Activated T-helper 17 cell treated with anti-CD3 and anti-CD28 coated beads, Interleukin-2, amount 50 U/mL, for 72 hours (primary cell): Measurements from ENCODE around the gene LRRC17. TPM values are rescaled to one million over a fixed set of nuclear protein-coding genes. Genes with fewer than 3 reads are reported as not detected.
A peak's percentile ranks its signal among the peaks of the same experiment; 100 is the strongest.

Source experiments
- ATAC-seq: fragments of 150-1000 bp; cut with Tn5 transposase; replicated peaks from 2 replicates; pipeline ENCODE4 v1.10.0; 2021; ENCODE audit warnings: mild to moderate bottlenecking, moderate library complexity
- H3K27ac Mint-ChIP-seq: one replicate; pipeline ENCODE4 v1.8.0; 2022; ENCODE audit warnings: mixed read lengths
- H3K27me3 Mint-ChIP-seq: one replicate; pipeline ENCODE4 v1.8.0; 2022; ENCODE audit warnings: mixed read lengths
- H3K36me3 Mint-ChIP-seq: one replicate; pipeline ENCODE4 v1.8.0; 2022; ENCODE audit warnings: low read depth, mild to moderate bottlenecking, mixed read lengths
- H3K4me1 Mint-ChIP-seq: one replicate; pipeline ENCODE4 v1.8.0; 2022; ENCODE audit warnings: mixed read lengths
- H3K4me3 Mint-ChIP-seq: one replicate; pipeline ENCODE4 v1.8.0; 2022; ENCODE audit warnings: mild to moderate bottlenecking, mixed read lengths
- H3K9me3 Mint-ChIP-seq: one replicate; pipeline ENCODE4 v1.8.0; 2022; ENCODE audit warnings: mixed read lengths
- total RNA-seq, 2 donors: library from RNA; stranded (reverse); gene quantifications; one replicate each; pipeline ENCODE4 v1.2.3, GENCODE V29; 2022

Gene LRRC17
- total RNA-seq, 2 donors from 2014 or later: not detected

- Mint-ChIP-seq H3K4me1 (no peaks in the 10 kb centered on the region), H3K27me3 (peaks cover 8% of the 10 kb centered on the region), H3K9me3 (peaks cover 4% of the 10 kb centered on the region), H3K4me3 (no peak overlapping the region), H3K27ac (no peak overlapping the region), H3K36me3 (no peaks in the 10 kb centered on the region)
- no peak for ATAC-seq
These were observed 66.9 kb downstream of the LRRC17 start for GRCh38 chr7:102979670-102980069.

DNA sequence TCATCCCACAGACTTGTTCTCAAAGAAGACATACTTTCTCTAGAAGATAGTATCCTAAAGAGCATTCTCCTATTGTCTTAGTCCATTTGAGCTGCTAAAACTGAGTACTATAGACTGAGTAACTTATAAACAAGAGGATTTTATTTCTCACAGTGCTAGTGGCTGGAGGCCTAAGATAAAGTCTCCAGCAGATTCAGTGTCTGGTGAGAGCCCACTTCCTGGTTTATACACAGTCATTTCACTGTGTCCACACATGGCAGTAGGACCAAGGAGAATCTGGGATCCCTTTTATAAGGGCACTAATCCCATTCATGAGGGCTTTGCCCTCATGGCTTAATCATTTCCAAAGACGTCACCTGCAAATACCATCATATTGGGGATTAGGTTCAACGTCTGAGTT lies 68.7 kb downstream of the LRRC17 start:
- Mint-ChIP-seq H3K27me3 (peaks cover 5% of the 10 kb centered on the region), H3K4me1 (no peaks in the 10 kb centered on the region), H3K27ac (no peak overlapping the region), H3K9me3 (peaks cover 4% of the 10 kb centered on the region), H3K36me3 (no peaks in the 10 kb centered on the region), H3K4me3 (no peak overlapping the region)
- ATAC-seq: no peak

DNA sequence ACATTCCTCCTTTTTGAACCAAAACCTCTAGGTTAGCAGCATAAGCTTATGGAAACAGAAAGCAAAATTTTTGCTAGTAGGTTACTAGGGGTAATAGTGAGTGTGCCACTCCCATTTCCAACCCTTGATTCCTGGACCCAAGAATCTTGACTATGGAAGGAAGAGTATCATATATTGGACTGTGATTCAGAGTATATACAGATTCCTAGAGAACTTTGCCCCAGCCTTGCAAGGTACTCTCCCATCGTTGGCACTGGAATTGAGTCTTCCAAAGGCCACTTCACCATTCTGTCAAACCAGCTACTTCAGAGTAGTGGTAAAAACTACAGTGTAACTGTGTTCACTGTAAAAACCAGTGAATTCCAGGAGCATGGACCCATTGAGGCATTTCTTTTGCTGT lies 69.4 kb downstream of the LRRC17 start:
- no peak overlapping the region for H3K27ac Mint-ChIP-seq
- H3K36me3 Mint-ChIP-seq: no peaks in the 10 kb centered on the region
- no peaks in the 10 kb centered on the region for H3K4me1 Mint-ChIP-seq
- no peaks in the 10 kb centered on the region for H3K9me3 Mint-ChIP-seq
- no peak for ATAC-seq
- H3K27me3 Mint-ChIP-seq: no peaks in the 10 kb centered on the region
- H3K4me3 Mint-ChIP-seq: no peak overlapping the region

- Mint-ChIP-seq H3K4me3 (no peak overlapping the region), H3K9me3 (no peaks in the 10 kb centered on the region), H3K27ac (no peak overlapping the region), H3K4me1 (no peaks in the 10 kb centered on the region), H3K27me3 (peaks cover 4% of the 10 kb centered on the region), H3K36me3 (no peaks in the 10 kb centered on the region)
- no peak for ATAC-seq
These were observed 70.8 kb downstream of the LRRC17 start for GRCh38 chr7:102983602-102984001.

- no peak for ATAC-seq
- no peaks in the 10 kb centered on the region for H3K9me3 Mint-ChIP-seq
- no peak overlapping the region for H3K4me3 Mint-ChIP-seq
- no peaks in the 10 kb centered on the region for H3K36me3 Mint-ChIP-seq
- peaks cover 6% of the 10 kb centered on the region for H3K27me3 Mint-ChIP-seq
- H3K4me1 Mint-ChIP-seq: no peaks in the 10 kb centered on the region
- no peak overlapping the region for H3K27ac Mint-ChIP-seq
These were observed 72.5 kb downstream of the LRRC17 start for GRCh38 chr7:102985176-102985783.

GRCh38 chr7:102988088-102988487 lies 75.3 kb downstream of the LRRC17 start:
- no peak for ATAC-seq
- H3K27me3 Mint-ChIP-seq: peaks cover 6% of the 10 kb centered on the region
- H3K9me3 Mint-ChIP-seq: no peaks in the 10 kb centered on the region
- no peak overlapping the region for H3K27ac Mint-ChIP-seq
- H3K36me3 Mint-ChIP-seq: no peaks in the 10 kb centered on the region
- H3K4me3 Mint-ChIP-seq: no peak overlapping the region
- H3K4me1 Mint-ChIP-seq: no peaks in the 10 kb centered on the region

DNA sequence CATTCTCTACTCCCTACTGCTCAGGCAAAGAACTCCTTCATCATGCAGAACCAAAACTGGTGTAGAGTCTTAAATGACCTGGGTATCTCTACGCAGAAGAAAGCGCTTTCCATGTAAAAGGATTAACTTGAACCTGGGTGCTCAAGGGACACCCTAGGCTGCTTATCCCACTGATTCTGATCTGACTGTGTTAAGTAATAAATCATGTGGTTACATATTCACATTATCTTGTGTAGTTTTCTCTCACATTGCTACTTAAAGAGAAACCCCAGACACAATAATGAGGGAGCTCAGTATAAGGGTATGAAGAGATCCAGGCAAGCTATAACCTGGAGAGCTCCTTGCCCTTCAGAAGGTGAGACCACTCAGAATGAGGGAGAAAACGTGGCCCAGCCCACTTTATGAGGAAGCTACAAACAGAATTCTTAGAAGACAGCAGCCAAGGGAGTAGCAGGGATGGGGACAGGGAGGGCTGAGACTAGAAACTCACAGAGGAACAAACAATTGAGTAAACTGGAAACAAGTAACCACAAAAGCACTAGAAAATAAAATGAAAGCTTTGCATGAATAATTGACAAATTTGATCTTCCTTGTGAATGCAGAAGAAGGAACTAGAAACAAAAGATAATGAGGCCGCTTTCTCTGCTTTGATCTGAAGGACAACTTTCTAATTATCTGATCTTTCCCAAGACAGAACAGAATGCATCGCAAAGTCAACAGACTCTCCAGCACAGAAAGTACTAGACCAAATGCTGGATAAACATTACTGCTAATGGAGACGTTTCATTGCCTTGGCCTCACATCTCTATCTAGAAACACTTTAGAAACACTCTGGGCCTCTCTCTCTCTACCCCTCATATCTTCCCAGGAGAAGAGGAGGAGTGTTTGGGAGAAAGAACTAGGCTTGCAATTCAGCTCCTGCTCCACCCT lies 76.1 kb downstream of the LRRC17 start:
- Mint-ChIP-seq H3K4me1 (no peaks in the 10 kb centered on the region), H3K27ac (no peak overlapping the region), H3K36me3 (no peaks in the 10 kb centered on the region), H3K27me3 (peaks cover 6% of the 10 kb centered on the region), H3K9me3 (no peaks in the 10 kb centered on the region), H3K4me3 (no peak overlapping the region)
- ATAC-seq: no peak

DNA sequence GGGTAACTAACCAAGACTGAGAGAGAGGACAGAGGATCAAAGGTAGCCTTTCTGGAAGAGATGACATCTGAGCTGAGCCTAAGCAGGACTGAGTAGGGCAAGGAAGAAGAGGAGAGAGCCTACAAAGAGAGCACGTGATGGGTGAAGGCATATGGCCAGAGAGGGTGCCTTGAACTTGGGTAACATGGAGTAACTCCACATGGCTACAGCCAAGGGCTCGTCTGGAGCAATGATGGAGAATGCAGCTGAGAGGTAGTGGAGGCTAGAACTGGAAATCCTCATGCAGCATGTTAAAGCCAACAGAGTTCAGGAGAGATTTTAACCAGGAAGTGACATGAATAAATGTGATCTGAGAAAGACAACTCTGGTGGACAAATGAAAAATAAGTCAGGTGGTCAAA lies 77.8 kb downstream of the LRRC17 start:
- ATAC-seq: no peak
- no peaks in the 10 kb centered on the region for H3K9me3 Mint-ChIP-seq
- no peak overlapping the region for H3K4me3 Mint-ChIP-seq
- no peak overlapping the region for H3K27ac Mint-ChIP-seq
- no peaks in the 10 kb centered on the region for H3K36me3 Mint-ChIP-seq
- H3K4me1 Mint-ChIP-seq: no peaks in the 10 kb centered on the region
- peaks cover 6% of the 10 kb centered on the region for H3K27me3 Mint-ChIP-seq

DNA sequence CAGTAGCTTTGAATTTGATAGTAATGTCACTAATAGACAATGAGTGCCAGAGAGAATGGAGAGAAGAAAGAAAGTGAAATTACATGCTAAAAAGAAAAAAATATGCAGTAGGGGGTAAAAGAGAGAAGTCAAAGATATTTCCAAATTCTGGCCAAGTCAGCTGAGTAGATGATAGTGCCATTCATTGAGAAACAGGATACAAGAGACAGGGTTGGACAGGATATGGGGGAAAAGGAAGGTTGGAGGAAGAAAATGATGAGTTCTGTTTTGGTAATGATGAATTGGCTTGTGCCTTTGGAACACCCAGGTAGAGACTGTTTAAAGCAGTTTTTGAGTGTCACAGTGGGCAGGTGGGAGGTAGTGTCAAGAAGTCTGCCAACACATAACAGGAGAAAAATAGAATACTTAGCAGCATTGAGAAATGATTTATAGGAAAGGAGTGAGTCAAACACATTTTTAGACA lies 78.3 kb downstream of the LRRC17 start:
- H3K36me3 Mint-ChIP-seq: no peaks in the 10 kb centered on the region
- H3K27ac Mint-ChIP-seq: no peak overlapping the region
- peaks cover 6% of the 10 kb centered on the region for H3K27me3 Mint-ChIP-seq
- H3K4me3 Mint-ChIP-seq: no peak overlapping the region
- no peaks in the 10 kb centered on the region for H3K4me1 Mint-ChIP-seq
- H3K9me3 Mint-ChIP-seq: no peaks in the 10 kb centered on the region
- ATAC-seq: peak; percentile 15

DNA sequence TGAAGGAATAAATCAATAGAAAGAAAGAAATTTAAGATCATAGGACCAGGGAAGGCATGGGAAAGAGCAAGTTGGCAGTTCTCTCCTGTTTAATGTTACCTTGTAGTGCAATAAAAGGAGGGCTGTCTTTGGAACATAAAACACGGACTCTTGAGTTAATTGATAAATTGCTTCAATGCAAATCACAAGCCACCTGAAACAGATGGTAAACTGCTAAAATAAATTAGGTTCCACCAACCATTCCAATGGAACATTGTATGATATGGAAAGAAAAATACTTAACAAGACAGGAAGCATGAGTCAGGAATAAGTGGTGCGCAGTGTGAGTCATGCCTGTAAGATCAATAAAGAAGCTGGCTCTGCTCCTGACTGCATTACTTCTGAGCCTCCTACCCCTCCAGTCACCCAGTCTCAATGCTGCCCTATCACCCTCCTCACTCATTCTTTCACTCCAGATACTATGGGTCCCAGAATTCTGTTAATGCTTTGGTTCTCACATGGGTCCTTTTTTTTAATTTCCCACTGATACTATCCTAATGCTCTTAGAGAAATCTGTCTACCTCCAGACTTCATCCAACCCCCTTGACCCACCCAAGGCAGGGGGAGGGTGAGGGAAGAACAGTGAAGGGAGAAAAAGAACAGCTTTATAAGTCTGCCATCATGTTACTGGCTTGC lies 78.9 kb downstream of the LRRC17 start:
- Mint-ChIP-seq H3K36me3 (no peaks in the 10 kb centered on the region), H3K9me3 (no peaks in the 10 kb centered on the region), H3K4me1 (no peaks in the 10 kb centered on the region), H3K27me3 (peaks cover 6% of the 10 kb centered on the region), H3K27ac (no peak overlapping the region), H3K4me3 (no peak overlapping the region)
- peak; percentile 87 for ATAC-seq

DNA sequence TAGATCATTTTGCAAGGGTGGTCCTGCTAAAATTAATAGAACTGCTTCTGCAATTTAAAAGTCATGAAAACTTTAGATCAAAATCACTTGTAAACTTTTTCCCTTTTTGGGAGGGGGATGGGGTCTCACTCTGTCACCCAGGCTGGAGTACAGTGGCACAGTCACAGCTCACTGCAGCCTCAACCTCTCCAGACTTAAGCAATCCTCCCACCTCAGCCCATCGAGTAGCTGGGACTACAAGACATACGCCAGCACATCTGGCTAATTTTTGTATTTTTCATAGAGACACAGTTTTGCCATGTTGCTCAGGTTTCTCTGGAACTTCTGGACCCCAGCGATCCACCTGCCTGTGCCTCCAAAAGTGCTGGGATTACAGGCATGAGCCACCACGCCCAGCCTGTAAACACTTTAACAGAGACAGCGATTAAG lies 79.7 kb downstream of the LRRC17 start:
- Mint-ChIP-seq H3K9me3 (no peaks in the 10 kb centered on the region), H3K36me3 (no peaks in the 10 kb centered on the region), H3K27ac (no peak overlapping the region), H3K4me3 (no peak overlapping the region), H3K27me3 (peaks cover 6% of the 10 kb centered on the region), H3K4me1 (no peaks in the 10 kb centered on the region)
- ATAC-seq: no peak

- Mint-ChIP-seq H3K36me3 (no peaks in the 10 kb centered on the region), H3K4me3 (no peak overlapping the region), H3K9me3 (no peaks in the 10 kb centered on the region), H3K4me1 (no peaks in the 10 kb centered on the region), H3K27me3 (peaks cover 5% of the 10 kb centered on the region), H3K27ac (no peak overlapping the region)
- ATAC-seq: no peak
These were observed 80.3 kb downstream of the LRRC17 start for GRCh38 chr7:102992938-102993717.

DNA sequence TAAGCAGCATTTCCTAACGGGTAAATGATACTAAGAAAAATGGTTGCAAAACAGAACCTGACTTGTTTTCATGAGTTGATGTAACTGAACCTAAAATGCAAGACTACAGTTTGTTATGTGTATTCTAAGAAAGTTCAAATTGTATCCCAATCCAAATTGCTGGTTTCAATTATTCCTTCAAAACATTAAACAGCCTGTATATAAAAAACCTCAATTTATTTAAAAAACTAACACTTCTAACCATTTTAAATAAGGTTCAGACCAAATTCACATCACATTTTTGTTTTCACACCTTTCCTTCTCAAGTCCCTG lies 80.9 kb downstream of the LRRC17 start:
- Mint-ChIP-seq H3K27me3 (peaks cover 2% of the 10 kb centered on the region), H3K4me3 (no peak overlapping the region), H3K9me3 (no peaks in the 10 kb centered on the region), H3K27ac (no peak overlapping the region), H3K36me3 (no peaks in the 10 kb centered on the region), H3K4me1 (no peaks in the 10 kb centered on the region)
- no peak for ATAC-seq

DNA sequence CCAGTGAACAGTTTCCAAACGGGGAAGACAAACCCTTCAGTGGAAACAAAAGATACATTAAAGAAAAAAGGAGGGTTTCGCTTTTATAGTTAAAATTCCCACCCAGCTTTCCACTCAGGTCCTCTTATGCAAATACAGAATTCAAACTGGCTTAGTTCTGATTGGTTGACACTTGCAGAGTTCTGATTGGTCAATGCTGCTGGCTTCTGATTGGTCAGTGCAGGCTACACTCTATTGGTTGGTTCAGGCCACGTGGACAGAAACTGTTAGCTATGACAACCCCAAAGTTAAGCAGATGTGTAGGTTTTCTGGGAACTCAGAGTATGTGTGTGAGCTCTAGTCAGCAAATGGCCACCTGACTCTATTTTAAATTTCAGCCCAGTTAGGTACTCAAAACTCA lies 81.8 kb downstream of the LRRC17 start:
- peak; percentile 69 for ATAC-seq
- Mint-ChIP-seq H3K27me3 (no peaks in the 10 kb centered on the region), H3K36me3 (no peaks in the 10 kb centered on the region), H3K27ac (no peak overlapping the region), H3K9me3 (no peaks in the 10 kb centered on the region), H3K4me3 (no peak overlapping the region), H3K4me1 (no peaks in the 10 kb centered on the region)
